CD4-positive, alpha-beta T cell treated with Interleukin-21 for 1 hour (primary cell): ENCODE results near the gene DLK2.
"Not testable (repeated sequence)": the region's sequence is repeated elsewhere in the genome, so short reads cannot be mapped to it uniquely, and the experiment has no call there.

Source experiments
- DNase-seq: peaks from one replicate; pipeline ENCODE4 v3.0.0-alpha.2; 2020

DLK2 gene

DNA sequence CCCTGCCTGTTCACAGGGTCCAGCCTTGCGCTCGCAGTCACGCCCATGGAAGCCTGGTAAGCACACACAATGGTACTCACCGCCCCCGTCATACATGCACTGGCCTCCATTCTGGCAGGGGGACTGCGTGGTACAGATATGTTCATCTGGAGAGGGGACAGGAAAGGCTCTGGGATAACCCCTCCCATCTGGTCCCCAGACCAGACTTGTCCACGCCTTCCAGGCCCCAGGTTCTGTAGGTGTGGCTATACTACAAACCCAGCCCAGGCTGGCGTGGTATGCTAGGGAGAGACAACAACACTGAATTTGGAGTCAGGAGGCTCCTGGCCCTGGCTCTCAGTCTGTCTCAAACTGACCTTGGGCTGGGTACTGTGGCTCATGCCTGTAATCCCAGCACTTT lies 3.4 kb downstream of the DLK2 start:
- DNase-seq = no peak

DNA sequence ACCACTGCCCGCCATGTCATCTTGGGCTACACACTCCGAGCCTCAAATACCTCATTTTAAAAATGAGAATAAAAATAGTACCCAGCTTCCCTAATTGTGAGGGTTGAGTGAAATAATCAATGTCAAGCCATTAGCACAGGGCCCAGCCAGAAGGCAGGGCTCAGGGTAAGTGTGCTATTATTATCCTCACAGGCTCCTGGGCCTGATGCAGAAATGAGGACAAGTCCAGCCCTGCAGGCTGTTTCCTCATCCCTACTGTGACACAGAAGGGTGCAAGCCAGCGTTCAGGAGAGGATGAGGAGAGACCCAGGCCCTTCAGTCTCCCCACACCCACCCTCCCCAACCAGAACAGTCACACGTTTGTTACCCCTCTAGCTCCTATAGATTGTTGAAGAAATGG lies 4.0 kb downstream of the DLK2 start:
- DNase-seq = no peak

DNA sequence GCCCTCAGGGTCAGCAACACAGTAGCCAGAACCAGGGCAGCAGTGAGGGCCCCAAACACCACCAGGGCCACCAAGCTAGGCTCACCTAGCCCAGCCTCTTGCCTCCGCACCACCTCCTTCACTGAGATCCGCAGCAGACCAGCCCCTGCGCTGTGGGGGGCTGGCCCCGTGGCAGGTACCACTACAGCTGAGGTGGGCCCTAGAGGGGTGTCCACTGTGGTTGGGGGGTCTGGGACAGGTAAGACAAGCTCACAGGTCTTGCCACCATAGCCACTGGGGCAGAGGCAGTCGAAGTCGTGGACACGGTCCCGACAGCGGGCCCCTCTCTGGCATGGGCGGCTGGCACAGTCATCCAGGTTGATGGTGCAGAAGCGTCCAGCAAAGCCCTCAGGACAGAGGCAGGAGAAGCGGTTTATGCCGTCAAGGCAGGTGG lies 4.6 kb downstream of the DLK2 start:
- DNase-seq = no peak

DNA sequence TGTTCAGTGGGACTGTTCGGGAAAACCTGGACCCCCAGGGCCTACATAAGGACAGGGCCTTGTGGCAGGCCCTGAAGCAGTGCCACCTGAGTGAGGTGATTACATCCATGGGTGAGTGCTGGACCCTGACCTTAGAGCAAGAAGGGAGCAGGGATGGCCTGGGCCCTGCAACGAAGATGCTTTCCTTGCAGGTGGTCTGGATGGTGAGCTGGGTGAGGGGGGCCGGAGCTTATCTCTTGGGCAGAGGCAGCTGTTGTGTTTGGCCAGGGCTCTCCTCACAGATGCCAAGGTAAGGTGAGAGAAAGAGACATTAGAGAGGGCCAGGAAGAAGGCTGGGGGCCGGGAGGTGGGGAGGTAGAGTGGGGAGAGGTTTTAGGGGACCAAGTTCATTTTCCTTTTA lies 6.4 kb downstream of the DLK2 start:
- no peak for DNase-seq

DNA sequence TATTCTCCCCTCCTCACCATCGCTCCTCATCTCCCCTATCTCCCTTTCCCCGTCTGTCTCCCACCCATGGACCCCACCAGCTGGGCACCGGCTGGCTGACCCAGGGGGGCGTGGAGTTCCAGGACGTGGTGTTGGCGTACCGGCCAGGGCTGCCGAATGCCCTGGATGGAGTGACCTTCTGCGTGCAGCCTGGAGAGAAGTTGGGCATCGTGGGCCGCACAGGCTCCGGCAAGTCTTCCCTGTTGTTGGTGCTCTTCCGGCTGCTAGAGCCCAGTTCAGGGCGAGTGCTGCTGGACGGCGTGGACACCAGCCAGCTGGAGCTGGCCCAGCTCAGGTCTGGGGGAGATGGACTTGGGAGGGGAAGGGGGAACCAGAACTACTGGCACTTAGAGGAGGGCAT lies 7.7 kb downstream of the DLK2 start:
- DNase-seq = no peak

DNA sequence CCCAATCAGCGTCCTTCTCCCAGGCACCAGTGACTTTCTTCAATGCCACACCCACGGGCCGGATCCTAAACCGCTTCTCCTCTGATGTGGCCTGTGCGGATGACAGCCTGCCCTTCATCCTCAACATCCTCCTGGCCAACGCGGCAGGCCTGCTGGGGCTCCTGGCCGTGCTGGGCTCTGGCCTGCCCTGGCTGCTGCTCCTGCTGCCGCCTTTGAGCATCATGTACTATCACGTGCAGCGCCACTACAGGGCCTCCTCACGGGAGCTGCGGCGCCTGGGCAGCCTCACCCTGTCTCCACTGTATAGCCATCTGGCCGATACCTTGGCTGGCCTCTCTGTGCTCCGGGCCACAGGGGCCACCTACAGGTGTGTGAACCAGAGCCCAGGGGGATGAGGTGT lies 9.8 kb downstream of the DLK2 start:
- no peak for DNase-seq

DNA sequence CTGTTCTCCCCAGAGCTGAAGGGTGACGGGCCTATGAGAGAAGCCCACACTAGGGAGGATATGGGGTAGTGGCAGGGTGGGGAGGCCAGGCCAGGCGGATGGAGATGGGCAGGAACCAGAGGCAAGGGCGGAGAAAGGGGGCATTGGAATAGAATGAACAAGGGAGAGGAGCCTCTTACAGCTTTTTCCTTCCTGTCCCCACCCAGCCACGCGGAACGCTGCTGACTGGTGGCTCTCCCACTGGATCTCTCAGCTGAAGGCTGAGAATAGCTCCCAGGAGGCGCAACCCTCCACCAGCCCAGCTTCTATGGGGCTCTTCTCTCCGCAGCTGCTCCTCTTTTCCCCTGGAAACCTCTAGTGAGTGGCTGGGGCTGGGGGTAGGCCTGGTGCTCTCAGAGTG lies 10.8 kb downstream of the DLK2 start:
- DNase-seq = no peak

DNA sequence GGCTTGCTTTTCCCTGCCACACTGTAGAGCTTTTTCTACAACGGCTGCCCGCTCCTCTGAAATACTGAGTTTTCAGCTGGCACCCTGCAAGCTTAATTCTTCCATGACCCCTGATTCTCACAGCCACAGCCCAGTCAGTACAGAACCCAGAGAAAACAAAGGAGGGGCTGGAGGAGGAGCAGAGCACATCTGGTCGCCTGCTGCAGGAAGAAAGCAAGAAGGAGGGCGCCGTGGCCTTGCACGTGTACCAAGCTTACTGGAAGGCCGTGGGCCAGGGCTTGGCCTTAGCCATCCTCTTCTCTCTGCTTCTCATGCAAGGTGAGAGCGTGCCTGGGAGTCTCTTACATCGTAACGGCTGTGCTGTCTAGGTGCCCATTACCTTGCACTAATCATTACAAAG lies 11.3 kb downstream of the DLK2 start:
- DNase-seq = no peak

DNA sequence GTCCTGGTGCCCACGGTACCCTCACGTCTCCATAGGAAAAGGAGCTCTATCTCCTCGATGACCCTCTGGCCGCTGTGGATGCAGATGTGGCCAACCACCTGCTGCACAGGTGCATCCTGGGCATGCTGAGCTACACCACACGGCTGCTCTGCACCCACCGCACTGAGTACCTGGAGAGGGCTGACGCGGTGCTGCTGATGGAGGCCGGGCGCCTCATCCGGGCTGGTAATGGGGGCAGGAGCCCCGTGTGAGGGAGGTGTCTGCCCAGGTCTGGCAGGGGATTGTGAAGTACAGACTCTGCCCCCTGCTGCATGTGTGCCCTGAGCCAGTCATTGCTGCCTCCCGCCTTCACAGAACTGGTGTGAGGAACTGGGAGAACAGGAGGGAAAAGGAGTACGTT lies 12.4 kb downstream of the DLK2 start:
- no peak for DNase-seq

DNA sequence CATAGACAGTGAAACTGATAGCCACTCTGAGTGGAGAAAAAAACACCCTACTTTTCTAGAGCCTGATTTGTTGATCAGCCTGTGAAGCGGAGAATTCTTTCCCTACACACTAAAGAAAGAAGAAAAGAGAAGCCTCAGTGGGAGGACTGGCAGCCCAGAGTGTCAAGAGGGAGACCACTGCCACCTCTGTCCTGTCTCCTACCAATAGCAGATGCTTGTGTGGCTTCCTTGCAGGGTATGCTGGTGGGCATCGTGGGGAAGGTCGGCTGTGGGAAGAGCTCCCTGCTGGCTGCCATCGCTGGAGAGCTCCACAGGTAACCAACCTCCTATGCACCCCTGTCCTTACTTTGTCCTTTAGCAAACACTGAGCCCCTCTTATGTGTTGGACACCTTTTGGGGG lies 17.6 kb downstream of the DLK2 start:
- DNase-seq = no peak

DNA sequence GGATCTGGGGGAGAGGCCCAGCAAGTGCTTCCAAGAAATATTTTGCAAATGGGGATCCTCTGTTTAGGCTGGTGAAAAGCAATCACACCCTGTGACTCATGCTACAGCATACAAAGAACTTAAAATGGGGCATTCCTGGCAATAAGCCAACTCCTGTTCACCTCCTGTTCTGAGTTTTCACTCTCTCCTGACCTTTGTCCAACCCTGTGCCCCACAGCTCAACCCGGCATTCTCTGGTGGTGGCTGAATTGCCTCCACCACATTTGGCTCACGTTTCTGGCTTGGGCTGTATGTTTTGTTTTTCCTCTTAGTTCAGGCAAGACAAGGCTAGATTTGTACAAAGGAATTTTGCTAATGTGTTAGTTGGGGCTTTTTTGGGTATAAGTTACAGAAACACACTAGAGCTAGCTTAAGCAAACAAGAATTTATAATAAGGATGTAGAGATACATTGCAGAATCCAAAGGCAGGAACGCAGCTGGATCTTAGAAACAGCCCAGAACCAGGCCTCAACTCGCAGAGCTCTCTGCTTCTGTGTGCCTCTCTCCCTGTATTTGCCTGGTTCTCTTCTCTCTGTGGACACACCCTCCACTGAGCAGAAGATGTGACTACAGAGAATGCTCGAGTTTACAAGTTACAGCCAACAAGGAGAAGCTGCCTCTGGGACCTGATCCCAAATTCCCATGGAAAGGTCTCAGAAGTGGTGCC lies 18.6 kb downstream of the DLK2 start:
- DNase-seq = no peak

DNA sequence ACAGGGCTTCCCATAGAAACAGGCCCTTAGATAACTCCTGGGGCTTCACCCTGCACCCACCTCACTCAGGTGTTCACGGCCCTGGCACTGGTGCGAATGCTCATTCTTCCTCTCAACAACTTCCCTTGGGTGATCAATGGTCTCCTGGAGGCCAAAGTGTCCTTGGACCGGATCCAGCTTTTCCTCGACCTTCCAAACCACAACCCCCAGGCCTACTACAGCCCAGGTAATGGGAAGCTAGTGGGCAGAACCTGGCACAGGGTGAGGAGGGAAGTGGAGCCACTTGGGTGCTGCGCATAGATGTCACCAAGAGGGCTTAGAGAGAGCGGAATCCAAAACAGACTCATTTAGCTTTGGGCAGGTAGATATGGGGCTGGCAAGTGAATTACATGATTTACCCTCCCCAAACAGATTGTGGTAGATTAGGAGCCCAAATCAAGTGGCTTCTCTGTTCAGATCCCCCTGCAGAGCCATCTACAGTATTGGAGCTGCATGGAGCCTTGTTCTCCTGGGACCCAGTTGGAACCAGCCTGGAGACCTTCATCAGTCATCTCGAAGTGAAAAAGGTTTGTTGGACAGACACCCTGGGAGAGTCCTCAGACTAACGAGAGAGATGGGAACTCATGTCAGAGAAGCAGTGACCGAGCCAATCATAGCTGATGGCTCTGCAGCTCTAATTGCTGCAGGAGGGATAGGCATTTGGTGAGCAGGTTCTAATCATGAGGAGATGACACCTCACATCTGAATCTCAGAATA lies 19.5 kb downstream of the DLK2 start:
- DNase-seq = no peak

DNA sequence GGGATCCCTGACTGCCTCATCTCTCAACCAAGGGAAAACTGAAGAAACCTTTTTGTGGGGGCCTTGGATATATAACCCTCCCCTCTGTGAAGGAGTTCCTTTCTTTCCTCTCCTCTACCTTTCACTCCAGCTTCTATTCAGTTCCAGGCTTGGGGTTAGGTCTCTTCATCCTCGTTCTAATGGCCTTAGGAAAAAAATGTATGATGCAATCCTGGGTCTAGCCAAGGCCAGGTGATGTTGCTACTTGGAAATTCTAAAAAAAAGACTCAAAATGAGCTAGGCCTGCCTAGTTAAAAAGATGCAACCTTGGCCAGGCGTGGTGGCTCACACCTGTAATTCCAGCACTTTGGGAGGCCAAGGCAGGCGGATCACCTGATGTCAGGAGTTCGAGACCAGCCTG lies 20.4 kb downstream of the DLK2 start:
- DNase-seq = no peak

DNA sequence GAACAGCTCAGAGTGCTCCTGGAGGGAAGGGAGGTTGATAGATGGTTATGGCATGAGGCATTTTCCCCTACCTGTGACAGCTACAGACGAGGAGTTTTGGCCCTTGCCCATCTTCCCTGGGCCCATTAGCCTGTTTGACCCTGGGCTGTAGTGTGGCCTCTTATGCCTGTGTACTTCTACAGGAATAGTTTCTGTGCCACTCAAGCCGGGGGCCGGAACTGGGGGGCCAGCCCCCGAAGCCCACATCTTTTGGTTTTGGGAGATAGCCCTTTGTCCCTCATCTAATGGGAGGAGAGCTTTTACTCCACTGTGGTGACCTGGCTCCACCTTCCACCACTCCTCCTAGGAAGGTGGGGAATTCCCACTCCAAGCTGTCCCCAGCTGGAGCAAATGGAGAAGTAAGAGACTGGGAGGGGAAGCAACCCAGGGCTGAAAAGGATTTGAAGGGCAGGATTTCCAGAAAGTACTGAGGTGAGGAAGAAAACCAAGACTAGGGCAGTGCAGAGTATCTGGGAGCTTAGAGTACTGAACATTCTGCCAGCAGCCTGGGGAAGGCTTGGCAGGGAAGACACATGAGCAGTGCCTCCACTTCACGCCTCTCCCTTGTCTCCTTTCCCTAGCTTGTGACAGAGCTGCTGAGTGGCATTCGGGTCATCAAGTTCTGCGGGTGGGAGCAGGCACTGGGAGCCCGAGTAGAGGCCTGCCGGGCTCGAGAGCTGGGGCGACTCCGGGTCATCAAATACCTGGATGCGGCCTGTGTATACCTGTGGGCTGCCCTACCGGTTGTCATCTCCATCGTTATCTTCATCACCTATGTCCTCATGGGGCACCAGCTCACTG lies 21.1 kb downstream of the DLK2 start:
- DNase-seq = no peak

DNA sequence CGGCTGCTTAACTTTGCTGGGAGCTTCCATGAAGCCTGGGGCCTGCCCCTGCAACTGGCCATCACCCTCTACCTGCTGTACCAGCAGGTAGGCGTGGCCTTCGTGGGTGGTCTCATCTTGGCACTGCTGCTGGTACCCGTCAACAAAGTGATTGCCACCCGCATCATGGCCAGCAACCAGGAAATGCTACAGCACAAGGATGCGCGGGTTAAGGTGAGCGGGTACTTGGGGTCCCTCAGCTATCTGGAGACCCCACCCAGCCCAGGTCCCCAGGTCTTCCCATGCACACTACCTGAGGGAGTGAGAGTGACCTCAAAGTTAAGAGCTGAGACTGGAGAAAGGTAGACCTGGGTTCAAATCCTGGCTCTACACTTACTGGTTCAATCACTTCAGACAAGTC lies 22.2 kb downstream of the DLK2 start:
- no peak for DNase-seq

DNA sequence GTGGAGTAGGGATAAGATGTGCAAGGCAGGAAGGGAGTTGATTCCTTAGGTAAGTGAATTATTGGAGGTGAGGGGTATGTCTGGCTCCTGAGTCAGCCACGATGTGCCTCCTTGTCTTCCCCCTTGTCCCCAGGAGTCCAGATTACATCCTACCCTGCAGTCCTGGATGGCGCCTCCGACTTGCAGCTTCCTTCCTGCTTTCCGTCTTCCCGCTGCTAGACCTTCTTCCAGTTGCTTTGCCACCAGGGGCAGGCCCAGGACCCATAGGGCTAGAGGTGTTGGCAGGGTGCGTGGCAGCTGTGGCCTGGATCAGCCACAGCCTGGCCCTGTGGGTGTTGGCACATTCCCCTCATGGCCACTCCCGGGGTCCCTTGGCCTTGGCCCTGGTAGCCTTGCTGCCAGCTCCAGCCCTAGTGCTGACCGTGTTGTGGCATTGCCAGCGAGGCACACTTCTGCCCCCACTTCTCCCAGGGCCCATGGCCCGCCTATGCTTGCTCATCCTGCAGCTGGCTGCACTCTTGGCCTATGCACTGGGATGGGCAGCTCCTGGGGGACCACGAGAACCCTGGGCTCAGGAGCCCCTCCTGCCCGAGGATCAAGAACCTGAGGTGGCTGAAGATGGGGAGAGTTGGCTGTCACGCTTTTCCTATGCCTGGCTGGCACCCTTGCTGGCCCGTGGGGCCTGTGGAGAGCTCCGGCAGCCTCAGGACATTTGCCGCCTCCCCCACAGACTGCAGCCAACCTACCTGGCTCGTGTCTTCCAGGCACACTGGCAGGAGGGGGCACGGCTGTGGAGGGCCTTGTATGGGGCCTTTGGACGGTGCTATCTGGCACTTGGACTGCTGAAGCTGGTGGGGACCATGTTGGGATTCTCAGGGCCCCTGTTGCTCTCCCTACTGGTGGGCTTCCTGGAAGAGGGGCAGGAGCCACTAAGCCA lies 23.1 kb downstream of the DLK2 start:
- no peak for DNase-seq

DNA sequence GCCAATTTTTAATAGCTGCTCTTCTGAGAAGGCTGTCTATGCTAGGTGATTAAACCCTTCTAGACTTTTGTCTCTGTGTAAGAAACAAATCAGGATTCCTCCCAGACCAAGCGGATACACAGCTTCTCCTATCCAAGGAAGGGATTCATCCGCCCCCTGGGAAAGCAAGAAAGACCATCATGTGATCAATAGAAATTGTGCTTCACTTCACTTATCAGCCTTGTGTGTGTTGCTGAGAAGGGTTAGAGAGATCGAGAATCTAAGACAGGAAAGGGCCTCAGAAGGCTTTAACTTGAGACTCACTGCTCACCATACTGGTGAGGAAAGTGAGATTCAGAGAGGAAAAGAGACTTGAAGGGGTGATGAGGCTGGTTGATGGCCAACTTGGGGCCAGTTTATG lies 26.5 kb downstream of the DLK2 start:
- DNase-seq = no peak

DNA sequence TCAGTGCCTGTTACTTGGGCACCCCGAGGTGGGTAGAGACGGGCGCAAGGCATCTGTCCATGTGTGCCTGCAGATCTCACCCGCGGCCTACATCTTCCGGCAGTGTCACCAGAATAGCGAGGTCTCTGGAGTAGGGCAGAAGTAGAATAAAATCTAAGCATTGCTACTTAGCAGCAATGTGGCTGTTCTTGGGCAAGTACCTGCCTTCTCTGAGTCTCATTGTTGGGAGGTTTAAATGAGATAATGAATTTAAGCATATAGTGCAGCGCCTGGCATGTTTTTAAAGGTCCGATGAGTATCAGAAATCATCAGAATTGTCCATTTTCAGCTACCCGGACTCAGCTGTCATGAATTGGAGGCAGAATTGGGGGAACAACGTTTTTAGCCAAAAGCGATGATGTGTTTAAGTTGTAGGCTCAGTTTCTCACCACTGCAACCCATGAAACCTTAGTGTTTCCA lies 27.2 kb downstream of the DLK2 start:
- DNase-seq = no peak

DNA sequence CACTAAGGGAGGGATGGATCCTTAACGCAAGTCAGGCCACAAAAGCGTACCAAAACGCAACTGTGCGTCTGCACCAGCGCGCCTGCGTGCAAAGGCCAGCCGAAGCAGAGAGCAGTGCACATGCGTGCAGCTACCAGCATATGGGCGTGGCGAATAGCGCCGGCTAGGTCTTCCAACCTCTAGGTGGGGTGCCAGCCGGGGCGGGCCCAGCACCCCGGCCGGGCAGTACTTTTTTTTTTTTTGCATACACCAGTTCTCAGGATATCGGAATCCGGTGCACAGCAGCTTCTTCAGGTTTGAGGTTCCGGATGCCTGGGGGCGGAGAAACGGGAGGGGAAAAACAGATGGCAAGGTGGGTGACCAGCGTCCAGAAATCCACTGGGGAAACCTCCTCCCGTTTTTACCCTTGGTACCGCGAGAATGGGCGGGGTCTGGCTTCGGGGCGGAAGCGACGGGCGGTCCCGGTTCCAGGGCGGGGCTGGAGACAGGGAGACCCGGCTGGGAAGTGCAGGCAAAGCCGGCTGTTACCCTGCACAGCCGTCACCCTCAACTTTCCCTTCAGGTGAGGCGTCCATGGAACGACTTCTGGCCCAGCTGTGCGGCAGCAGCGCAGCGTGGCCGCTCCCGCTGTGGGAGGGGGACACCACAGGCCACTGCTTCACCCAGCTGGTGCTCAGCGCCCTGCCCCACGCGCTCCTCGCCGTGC lies 27.8 kb downstream of the DLK2 start, which contains the start of gene ABCC10:
Gene ABCC10 (plus strand): TSS at position 136 of the 706 bp plus-strand sequence. CDS start 438 bp downstream, at position 574.
- DNase-seq = peak; percentile 95

DNA sequence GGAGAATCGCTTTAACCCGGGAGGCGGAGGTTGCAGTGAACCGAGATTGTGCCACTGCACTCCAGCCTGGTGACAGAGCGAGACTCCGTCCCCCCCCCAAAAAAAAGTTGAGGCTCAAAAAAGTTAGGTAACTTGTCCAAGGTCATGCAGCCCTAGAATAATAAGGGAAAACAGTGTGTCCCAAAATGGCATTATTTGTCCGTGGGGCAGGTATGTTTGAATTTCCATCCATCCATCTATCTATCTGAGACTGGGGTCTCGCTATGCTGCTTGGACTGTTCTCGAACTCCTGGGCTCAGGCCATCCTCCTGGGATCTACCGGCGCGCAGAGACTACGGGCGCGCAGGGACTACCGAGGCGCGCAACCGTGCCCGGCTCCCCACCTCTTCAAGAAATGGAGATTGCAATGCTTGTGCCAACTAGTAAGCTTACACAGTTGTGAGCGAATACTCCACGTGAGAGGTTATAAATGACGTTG lies 28.4 kb downstream of the DLK2 start:
- DNase-seq = no peak

DNA sequence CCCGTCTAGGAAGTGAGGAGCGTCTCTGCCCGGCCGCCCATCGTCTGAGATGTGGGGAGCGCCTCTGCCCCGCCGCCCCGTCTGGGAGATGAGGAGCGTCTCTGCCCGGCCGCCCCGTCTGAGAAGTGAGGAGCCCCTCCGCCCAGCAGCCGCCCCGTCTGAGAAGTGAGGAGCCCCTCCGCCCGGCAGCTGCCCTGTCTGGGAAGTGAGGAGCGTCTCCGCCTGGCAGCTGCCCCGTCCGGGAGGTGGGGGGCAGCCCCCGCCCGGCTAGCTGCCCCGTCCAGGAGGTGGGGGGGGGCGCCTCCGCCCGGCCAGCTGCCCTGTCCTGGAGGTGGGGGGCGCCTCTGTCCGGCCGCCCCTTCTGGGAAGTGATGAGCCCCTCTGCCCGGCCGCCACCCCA lies 30.3 kb downstream of the DLK2 start:
- DNase-seq = not testable (repeated sequence)

DNA sequence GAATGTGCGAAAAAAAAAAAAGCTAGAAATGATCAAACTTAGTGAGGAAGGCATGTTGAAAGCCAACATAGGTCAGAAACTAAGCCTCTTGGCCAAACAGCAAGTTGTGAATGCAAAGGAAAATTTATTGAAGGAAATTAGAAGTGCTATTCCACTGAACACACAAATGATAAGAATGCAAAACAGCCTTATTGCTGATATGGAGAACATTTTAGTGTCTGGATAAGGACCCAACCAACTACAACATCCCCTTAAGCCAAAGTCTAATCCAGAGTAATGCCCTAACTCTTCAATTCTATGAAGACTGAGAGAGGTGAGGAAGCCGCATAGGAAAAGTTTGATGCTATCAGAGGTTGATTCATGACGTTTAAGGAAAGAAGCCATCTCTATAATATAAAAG lies 33.5 kb downstream of the DLK2 start:
- no peak for DNase-seq
